Activated CD8-positive, alpha-beta T cell treated with anti-CD3 and anti-CD28 coated beads for 36 hours (primary cell): Measurements from ENCODE around the gene WDR88. TPM values are rescaled to one million over a fixed set of nuclear protein-coding genes. Genes with fewer than 3 reads are reported as not detected.
"Not testable (repeated sequence)": the region's sequence is repeated elsewhere in the genome, so short reads cannot be mapped to it uniquely, and the experiment has no call there.

ENCODE experiments used
- ATAC-seq: fragments of 200-7000 bp; cut with Tn5 transposase; one replicate; pipeline ENCODE4 v1.10.0; 2021; ENCODE audit warnings: mild to moderate bottlenecking, moderate library complexity
- CTCF ChIA-PET: fragments of 350-600 bp; sonication (Branson Sonifier 250); formaldehyde crosslinking; loops from one replicate; lab custom pipeline; 2021; ENCODE audit warnings: antibody characterized with exemption; lab: Charles Lee
- POLR2A ChIA-PET: fragments of 350-600 bp; sonication (Branson Sonifier 250); formaldehyde crosslinking; loops from one replicate; lab custom pipeline; 2021; ENCODE audit warnings: antibody characterized with exemption; lab: Charles Lee
- DNase-seq: peaks from one replicate; pipeline ENCODE4 v3.0.0-alpha.2; 2020
- H3K27ac Mint-ChIP-seq: one replicate; pipeline ENCODE4 v1.8.0; 2021; ENCODE audit warnings: mild to moderate bottlenecking, mixed read lengths
- H3K27me3 Mint-ChIP-seq: one replicate; pipeline ENCODE4 v1.8.0; 2021; ENCODE audit warnings: mixed read lengths
- H3K36me3 Mint-ChIP-seq: one replicate; pipeline ENCODE4 v1.8.0; 2021; ENCODE audit warnings: low read depth, mixed read lengths
- H3K4me1 Mint-ChIP-seq: one replicate; pipeline ENCODE4 v1.8.0; 2021; ENCODE audit warnings: low read depth, mixed read lengths
- H3K4me3 Mint-ChIP-seq: one replicate; pipeline ENCODE4 v1.8.0; 2021; ENCODE audit warnings: mild to moderate bottlenecking, moderate library complexity, mixed read lengths
- H3K9me3 Mint-ChIP-seq: one replicate; pipeline ENCODE4 v1.8.0; 2021; ENCODE audit warnings: mixed read lengths
- CTCF ChIP-seq: fragments of 200-600 bp; IDR thresholded peaks from one replicate; pipeline ENCODE4 v1.8.0; 2022; ENCODE audit warnings: antibody characterized with exemption, mild to moderate bottlenecking
- intact Hi-C: fragments of 100-400 bp; cut with micrococcal nuclease; formaldehyde crosslinking; loops from one replicate; pipeline ENCODE4 v1.10.0; 2022
- total RNA-seq, 2 experiments: library from RNA; stranded (reverse); gene quantifications; one replicate each; pipeline ENCODE4 v1.2.3, GENCODE V29; 2021

WDR88 gene
- total RNA-seq, 2 experiments from 2014 or later = not detected

- no peak for TF ChIP-seq CTCF
- H3K4me3 Mint-ChIP-seq = no peak overlapping the region
- ATAC-seq (no peak), DNase-seq (no peak)
- CTCF ChIA-PET = interaction anchor here (0.8 to 4.3 kb wide), 13 partner anchors 10 to 187 kb away, joined by 3 to 32 read pairs (median 4); partner anchors contain the start of genes CEP89 and FAAP24
- H3K27me3 Mint-ChIP-seq = no peaks in the 10 kb centered on the region
- peaks cover 2% of the 10 kb centered on the region for H3K4me1 Mint-ChIP-seq
- intact Hi-C loops = no loop called here
- peaks cover 18% of the 10 kb centered on the region for H3K36me3 Mint-ChIP-seq
- H3K9me3 Mint-ChIP-seq = no peaks in the 10 kb centered on the region
- POLR2A ChIA-PET = interaction anchor here (1.4 kb wide), 1 partner anchor 52 kb away, joined by 3 read pairs; no protein-coding TSS in a partner anchor
- H3K27ac Mint-ChIP-seq = no peak overlapping the region
These were observed 7.5 kb upstream of the WDR88 start for GRCh38 chr19:33124207-33125098.

GRCh38 chr19:33125929-33126388 lies 6.0 kb upstream of the WDR88 start:
- ATAC-seq (peak; percentile 97), DNase-seq (peak; percentile 72)
- Mint-ChIP-seq H3K4me3 (no peak overlapping the region), H3K9me3 (no peaks in the 10 kb centered on the region), H3K36me3 (peaks cover 21% of the 10 kb centered on the region), H3K27me3 (no peaks in the 10 kb centered on the region), H3K4me1 (peaks cover 2% of the 10 kb centered on the region), H3K27ac (no peak overlapping the region)
- CTCF ChIA-PET = interaction anchor here (0.7 to 4.3 kb wide), 19 partner anchors 9 to 281 kb away, joined by 3 to 32 read pairs (median 4); no protein-coding TSS in a partner anchor
- intact Hi-C loops = no loop called here
- TF ChIP-seq CTCF = peak; percentile 79
- POLR2A ChIA-PET = interaction anchor here (0.7 kb wide), 1 partner anchor 136 kb away, joined by 3 read pairs; no protein-coding TSS in a partner anchor

GRCh38 chr19:33126712-33127111 lies 5.2 kb upstream of the WDR88 start:
- ATAC-seq, H3K4me1 Mint-ChIP-seq, DNase-seq, H3K9me3 Mint-ChIP-seq, H3K4me3 Mint-ChIP-seq, H3K27me3 Mint-ChIP-seq, intact Hi-C loops, POLR2A ChIA-PET, H3K27ac Mint-ChIP-seq: not testable (repeated sequence)
- peaks cover 19% of the 10 kb centered on the region for H3K36me3 Mint-ChIP-seq
- CTCF ChIA-PET = interaction anchor here (0.7 to 4.3 kb wide), 10 partner anchors 8 to 443 kb away, joined by 3 to 32 read pairs (median 4); no protein-coding TSS in a partner anchor

GRCh38 chr19:33129901-33130300 lies 2.0 kb upstream of the WDR88 start:
- H3K4me1 Mint-ChIP-seq = peaks cover 12% of the 10 kb centered on the region
- H3K4me3 Mint-ChIP-seq = no peak overlapping the region
- H3K36me3 Mint-ChIP-seq = peaks cover 20% of the 10 kb centered on the region
- no peak for TF ChIP-seq CTCF
- intact Hi-C loops = no loop called here
- ATAC-seq = no peak
- ChIA-PET CTCF (interaction anchor here (1.2 to 1.8 kb wide), 3 partner anchors 14 to 286 kb away, joined by 3 to 4 read pairs (median 3); no protein-coding TSS in a partner anchor), POLR2A (no interaction called here)
- H3K27ac Mint-ChIP-seq = peak overlapping the region; percentile 62
- H3K9me3 Mint-ChIP-seq = no peaks in the 10 kb centered on the region
- no peaks in the 10 kb centered on the region for H3K27me3 Mint-ChIP-seq
- no peak for DNase-seq

GRCh38 chr19:33130433-33130832 lies 1.5 kb upstream of the WDR88 start:
- no peak for TF ChIP-seq CTCF
- CTCF ChIA-PET = interaction anchor here (1.3 to 1.8 kb wide), 2 partner anchors 154 to 286 kb away, joined by 3 to 4 read pairs; no protein-coding TSS in a partner anchor
- no peak for ATAC-seq

More at GRCh38 chr19:33130433-33130832, 1.5 kb upstream of the WDR88 start:
- intact Hi-C loops = no loop called here
- Mint-ChIP-seq H3K9me3 (no peaks in the 10 kb centered on the region), H3K4me3 (no peak overlapping the region), H3K36me3 (peaks cover 19% of the 10 kb centered on the region), H3K27ac (no peak overlapping the region), H3K4me1 (peaks cover 16% of the 10 kb centered on the region), H3K27me3 (no peaks in the 10 kb centered on the region)
- POLR2A ChIA-PET = no interaction called here
- no peak for DNase-seq
